GM18505 (cell line): Measurements from ENCODE around the gene SCYGR8.
"Not testable (repeated sequence)": the region's sequence is repeated elsewhere in the genome, so short reads cannot be mapped to it uniquely, and the experiment has no call there.

Experiments
- ATAC-seq: cut with Tn5 transposase; IDR thresholded peaks from one replicate; pipeline ENCODE4 v1.9.1; 2021; ENCODE audit not compliant: unreplicated experiment
- POLR2A ChIP-seq: IDR thresholded peaks from 4 replicates; pipeline ENCODE4 v1.6.1; 2011; ENCODE audit warnings: borderline replicate concordance; ENCODE audit not compliant: insufficient read depth, insufficient read length; ENCODE audit errors: extremely low read depth

Gene SCYGR8

DNA sequence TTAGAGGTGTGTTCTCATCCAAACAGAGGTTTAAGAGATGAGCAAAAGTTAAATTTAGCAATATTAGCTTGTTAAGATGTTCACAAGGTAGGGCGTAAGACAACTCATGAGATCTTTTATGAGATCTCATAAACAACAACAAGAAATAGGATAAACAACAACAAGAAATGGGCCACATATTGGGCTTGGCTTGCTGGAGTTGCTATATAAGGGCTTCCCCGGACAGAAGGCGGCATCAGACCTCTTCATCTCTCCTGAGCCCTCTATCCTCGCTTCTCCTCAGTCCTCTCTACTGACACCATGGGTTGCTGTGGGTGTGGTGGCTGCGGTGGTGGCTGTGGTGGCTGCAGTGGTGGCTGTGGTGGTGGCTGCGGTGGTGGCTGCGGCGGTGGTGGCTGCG, at the start of gene SCYGR8:
Gene SCYGR8, plus strand, starts transcription at position 301 of the 400 bp plus-strand sequence. Its CDS starts 0 bp downstream, at position 301.
- no peak for ATAC-seq
- no peak for TF ChIP-seq POLR2A

DNA sequence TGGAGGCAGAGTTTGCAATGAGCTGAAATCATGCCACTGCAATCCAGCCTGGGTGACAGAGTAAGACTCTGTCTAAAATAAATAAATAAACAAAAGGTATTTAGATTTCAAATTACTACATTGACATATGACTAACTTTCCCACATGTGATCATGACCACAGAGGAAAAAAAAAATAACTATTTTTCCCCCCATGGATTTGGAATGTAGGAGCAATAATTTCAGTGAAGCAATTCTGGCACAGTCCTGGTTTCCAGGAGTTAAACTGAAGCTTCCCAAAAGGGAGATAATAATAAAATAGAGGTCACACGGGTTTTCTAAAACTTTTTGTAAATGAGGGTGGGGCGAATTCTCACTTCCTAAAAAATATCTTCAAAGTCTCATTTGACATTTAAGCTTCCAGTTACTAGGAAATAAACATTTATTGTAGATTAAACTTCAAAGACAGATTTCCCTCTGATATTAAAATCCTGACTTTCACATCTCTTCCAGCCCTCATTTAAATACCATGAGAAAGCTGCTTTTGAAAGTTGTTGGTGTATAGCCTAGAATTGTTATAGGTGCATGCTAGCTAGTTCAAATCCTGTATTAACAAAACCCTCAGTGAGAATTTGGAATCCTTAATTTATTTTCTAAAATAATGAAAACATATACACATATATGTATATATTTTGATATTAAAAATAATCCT, 48.6 kb upstream of the SCYGR8 start:
- no peak for TF ChIP-seq POLR2A
- no peak for ATAC-seq

- ATAC-seq, result no peak
Observed at GRCh38 chr2:227701556-227701955, 44.1 kb upstream of the SCYGR8 start.

GRCh38 chr2:227703280-227703732, 42.4 kb upstream of the SCYGR8 start:
- no peak for TF ChIP-seq POLR2A
- no peak for ATAC-seq

More at GRCh38 chr2:227701556-227701955, 44.1 kb upstream of the SCYGR8 start:
- no peak for TF ChIP-seq POLR2A

- TF ChIP-seq POLR2A, result no peak
- ATAC-seq, result no peak
Observed at GRCh38 chr2:227703961-227704360, 41.7 kb upstream of the SCYGR8 start.

- no peak for ATAC-seq
- no peak for TF ChIP-seq POLR2A
Observed at GRCh38 chr2:227706859-227707258, 38.8 kb upstream of the SCYGR8 start.

DNA sequence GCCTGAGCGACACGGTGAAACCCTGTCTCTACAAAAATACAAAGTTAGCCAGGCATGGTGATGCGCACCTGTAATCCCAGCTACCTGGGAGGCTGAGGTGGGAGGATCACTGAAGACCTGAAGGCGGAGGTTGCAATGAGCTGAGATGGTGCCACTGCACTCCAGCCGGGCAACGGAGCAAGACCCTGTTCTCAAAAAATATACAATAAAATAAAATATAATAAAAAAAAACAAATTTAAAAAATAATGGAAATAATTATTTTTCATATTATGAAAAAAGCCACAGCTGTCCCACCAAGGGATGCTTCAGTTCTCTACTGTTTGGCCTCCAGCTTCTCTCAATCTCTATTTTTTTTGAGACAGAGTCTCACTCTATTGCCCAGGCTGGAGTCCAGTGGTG, 38.3 kb upstream of the SCYGR8 start:
- ATAC-seq, result no peak
- TF ChIP-seq POLR2A, result no peak

GRCh38 chr2:227710986-227711385, 34.7 kb upstream of the SCYGR8 start:
- TF ChIP-seq POLR2A, result no peak
- ATAC-seq, result no peak

GRCh38 chr2:227713291-227713690, 32.4 kb upstream of the SCYGR8 start:
- no peak for TF ChIP-seq POLR2A
- no peak for ATAC-seq

DNA sequence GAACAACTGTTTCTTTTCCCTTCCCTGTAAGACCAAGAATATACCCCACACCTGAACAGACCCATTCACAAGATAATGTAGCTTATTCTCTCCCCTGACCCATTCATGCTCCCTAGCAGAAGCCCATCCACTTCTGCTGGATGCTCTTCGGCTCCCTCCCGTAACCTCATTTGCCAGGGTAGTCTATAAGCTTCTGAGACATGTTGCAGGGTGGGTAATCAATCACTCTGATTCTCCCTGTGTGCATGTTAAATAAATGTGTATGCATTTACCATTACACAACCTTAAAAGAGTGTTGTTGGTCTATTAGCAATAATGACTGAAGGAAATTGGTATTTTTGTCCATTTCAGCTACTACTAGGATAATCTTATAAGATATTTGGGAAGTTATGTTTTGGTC, 29.2 kb upstream of the SCYGR8 start:
- no peak for TF ChIP-seq POLR2A
- no peak for ATAC-seq

DNA sequence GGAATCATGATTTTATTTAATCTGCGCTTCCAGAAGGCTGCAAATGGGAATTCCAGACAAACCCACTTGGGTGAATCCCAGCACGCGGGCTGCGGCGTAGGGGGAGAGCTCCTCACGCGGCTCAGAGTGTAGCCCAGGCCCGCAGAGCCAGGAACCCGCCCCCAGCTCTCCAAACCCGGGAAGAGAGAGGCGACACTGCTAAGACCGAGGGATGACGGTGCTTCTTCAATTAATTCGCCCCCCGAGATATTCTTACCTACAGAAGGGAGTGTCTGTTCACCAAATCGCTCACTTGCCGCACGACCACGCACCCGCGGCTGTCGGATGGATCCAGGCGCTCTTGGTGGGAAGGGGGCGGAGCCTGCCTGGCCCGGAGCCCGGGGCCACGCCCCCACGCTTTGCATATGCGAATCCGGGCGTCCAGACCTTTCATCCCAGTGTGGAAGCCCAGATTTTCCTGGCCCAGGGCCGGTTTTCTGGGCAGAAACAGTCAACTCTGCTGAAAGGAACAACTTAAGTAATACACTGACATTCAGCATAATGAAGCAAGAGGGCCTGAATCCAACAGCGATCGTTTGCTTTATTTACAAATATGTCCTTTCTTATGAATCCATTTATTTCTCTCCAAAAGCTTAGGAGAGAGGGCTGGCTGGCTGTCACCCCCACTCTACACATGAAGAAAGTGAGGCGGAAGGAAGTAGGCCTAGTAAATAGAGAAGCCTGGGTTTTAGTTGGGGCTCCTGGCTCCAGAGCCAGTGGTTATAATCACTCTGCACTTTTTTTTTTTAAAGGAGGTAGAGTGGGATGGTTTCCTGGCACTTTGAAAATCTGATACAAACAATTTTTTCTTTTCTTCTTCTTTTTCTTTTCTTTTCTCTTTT, 27.8 kb upstream of the SCYGR8 start, which contains the start of gene SLC19A3:
Gene SLC19A3, minus strand, starts transcription at position 342 of the 881 bp plus-strand sequence. CDS start 15,710 bp downstream, outside the sequence.
- no peak for ATAC-seq

DNA sequence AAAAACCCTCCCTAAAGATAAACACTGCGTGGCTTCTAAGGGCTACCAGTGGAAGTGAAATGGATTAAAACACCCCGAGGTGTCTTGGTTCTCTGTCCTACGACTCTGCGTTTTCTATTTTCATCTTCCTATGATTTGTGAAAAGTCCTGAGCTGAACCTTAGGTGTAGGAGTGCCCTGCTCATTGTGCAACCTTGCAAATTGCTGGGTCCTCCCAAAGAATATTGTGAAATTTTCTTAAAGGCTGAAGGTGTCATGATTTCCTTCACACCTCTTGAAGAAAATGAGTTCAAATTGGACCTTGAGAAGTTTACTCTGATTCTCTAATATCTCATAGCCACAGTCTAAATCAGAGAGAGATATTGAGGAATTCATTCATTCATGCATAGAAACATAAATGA, 26.1 kb upstream of the SCYGR8 start:
- ATAC-seq, result no peak
- TF ChIP-seq POLR2A, result no peak

More for the DNA sequence above, 27.8 kb upstream of the SCYGR8 start, which contains the start of gene SLC19A3:
- TF ChIP-seq POLR2A, result no peak

GRCh38 chr2:227720680-227721079, 25.0 kb upstream of the SCYGR8 start:
- no peak for TF ChIP-seq POLR2A
- no peak for ATAC-seq

GRCh38 chr2:227722821-227723220, 22.9 kb upstream of the SCYGR8 start:
- ATAC-seq, result not testable (repeated sequence)
